Activated CD4-positive, alpha-beta T cell treated with anti-CD3 and anti-CD28 coated beads, Interleukin-2, amount 50 U/mL, for 16 hours (primary cell): ENCODE measurements around the gene OXNAD1.

ENCODE experiments used
- DNase-seq: peaks from one replicate; pipeline ENCODE4 v3.0.0-alpha.2; 2020

Gene OXNAD1, protein sequence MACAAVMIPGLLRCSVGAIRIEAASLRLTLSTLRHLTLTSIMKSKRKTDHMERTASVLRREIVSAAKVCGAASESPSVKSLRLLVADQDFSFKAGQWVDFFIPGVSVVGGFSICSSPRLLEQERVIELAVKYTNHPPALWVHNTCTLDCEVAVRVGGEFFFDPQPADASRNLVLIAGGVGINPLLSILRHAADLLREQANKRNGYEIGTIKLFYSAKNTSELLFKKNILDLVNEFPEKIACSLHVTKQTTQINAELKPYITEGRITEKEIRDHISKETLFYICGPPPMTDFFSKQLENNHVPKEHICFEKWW

DNA sequence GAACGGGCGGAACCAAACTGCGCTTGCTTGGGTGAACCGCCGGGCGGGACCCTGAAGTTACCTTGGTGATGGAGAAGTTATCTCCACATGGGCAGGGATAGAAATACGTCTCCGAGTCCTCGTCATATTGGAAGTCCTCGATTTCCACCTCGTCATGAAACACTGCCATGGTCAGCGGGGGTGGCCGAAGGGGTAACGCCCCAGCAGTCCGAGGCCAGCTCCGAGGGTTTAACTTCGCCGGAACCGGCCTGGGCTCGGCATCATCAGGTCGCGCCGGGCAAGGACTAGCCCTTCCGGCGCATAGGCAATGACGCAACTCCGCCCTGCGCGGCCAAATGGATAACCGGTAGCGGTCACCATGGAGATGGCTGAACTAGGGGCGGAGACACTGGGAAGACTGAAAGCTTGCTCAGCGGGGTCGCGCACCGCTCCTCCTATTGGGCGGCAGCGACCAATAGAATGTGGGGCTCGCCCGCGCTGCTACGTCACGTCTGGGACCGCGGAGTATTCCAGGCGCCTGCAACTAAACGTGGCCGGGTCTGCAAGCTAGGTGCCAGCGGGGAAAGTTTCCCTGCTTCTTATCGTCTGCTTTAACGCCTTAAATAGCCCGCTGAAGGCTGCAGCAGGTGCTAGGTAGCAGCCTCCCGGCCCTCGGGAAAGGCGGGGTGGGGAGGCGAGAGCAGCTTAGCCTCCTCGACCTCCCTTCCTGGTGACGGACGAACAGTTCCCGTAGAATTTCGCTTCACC lies at the start of gene OXNAD1, which contains the start of gene DPH3:
TSS of gene OXNAD1 (plus strand) at position 505 of the 747 bp plus-strand sequence. CDS start 5,741 bp downstream, outside the sequence.
TSS of gene DPH3 (minus strand) at position 236 of the 747 bp plus-strand sequence. CDS start at position 169, 67 bp downstream.
- peak; percentile 100 for DNase-seq

GRCh38 chr3:16216373-16216935 lies 48.6 kb upstream of the OXNAD1 start:
- no peak for DNase-seq

DNA sequence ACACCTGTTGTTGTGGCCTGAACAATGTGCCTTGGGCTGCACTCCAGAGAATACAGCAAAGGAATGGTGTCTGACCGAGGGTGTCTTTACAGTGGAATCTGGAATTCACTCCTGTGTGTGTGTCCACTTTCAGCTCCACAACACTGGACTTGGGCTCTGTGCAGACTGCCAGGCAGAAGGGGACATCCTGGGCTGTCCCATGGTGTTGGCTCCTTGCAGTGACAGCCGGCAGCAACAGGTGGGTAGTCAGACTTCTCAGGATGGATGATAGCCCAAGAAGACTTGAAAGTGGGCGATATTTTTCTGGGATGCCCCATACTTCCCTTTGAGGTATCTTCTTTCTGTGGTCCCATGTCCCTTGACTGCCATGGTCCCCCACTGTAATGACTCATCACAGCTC lies 45.2 kb upstream of the OXNAD1 start:
- DNase-seq, result no peak

DNA sequence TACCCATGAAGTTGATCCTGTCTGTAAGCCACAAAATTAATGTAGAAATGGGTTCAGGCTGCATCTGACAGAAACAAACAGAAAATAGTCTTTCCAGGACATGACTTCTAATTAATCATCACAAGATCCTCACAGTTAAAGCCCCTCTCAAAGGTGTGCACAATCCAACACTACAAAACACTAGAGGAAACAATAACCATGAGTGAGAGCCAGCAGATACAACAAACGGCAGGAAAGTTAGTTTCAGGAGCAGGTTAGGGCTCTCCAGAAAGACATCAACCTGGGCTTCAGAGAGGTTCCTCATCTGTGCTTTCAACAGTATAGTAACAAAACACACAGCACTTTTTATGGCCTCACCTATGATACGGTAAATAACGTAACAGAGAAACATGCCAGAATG lies 43.0 kb upstream of the OXNAD1 start:
- DNase-seq, result no peak

GRCh38 chr3:16222547-16222946 lies 42.5 kb upstream of the OXNAD1 start:
- no peak for DNase-seq

DNA sequence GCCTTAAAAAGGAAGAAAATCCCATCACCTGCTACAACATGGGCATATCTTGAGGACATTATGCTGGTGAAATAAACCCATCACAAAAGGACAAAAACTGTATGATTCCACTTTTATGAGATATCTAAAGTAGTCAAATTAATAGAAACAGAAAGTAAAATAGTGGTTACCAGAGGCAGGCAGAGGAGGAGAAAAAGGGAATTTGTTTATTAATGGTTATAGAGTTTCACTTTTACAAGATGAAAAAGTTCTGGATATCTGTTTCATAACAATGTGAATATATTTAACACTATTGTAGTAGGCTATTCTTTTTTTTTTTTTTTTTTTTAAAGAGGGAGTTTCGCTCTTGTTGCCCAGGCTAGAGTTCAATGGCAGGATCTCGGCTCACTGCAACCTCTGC lies 40.7 kb upstream of the OXNAD1 start:
- no peak for DNase-seq

DNA sequence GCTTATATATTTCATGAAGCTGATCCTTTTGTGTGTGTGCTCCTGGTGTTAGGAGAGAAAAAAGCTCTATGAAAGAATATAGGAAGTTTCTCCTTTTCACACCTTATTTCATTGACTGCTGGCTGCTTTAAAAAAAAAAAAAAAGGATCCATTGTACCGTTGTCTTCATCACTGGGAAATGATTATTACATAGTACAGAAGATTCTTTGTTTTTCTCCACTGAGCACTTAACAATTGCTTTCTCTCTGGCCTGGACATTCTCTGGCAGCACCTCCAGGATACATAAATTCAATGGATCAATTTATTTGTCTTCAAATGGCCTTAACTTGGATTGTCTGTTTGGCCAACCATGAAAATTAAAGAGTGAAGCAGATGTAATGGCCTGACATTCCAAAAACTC lies 37.4 kb upstream of the OXNAD1 start:
- no peak for DNase-seq

- DNase-seq, result no peak
These were observed 35.3 kb upstream of the OXNAD1 start for GRCh38 chr3:16229681-16230080.

DNA sequence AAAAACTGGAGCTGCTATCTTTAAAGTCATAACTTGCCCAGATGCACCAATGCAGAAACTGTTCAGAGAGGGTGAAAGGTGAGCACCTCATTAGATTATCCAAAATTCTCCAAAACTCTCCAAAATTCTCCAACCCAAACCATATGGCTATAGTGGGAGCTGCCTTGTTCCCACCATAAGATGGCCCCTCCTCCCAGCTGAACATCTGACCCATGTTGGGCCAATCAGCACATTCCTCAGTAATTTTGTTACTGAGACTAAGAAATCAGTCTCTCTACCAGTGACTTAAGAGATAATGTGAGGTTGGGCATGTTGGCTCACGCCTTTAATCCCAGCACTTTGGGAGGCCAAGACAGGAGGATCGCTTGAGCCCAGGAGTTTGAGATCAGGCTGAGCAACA lies 33.0 kb upstream of the OXNAD1 start:
- DNase-seq, result no peak

- no peak for DNase-seq
These were observed 31.2 kb upstream of the OXNAD1 start for GRCh38 chr3:16233806-16234205.

DNA sequence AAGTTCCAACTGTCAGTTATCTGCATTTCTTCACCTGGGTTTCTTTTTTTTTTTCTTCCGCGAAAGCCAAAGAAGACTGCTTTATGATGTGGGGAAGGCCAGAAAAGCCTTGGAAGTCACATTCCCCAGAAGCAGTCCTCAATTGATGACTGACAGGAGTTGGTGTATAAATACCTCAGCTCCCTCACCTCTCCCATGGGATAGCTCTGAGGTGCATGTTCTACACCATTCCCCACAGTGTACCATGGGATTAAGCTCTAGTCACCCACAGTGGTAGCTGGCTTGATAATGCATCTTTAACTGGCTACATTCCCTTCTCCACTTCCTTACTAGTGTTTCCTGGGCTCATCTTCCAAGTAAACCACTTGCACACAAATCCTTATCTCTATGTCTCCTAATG lies 30.7 kb upstream of the OXNAD1 start:
- DNase-seq, result no peak

DNA sequence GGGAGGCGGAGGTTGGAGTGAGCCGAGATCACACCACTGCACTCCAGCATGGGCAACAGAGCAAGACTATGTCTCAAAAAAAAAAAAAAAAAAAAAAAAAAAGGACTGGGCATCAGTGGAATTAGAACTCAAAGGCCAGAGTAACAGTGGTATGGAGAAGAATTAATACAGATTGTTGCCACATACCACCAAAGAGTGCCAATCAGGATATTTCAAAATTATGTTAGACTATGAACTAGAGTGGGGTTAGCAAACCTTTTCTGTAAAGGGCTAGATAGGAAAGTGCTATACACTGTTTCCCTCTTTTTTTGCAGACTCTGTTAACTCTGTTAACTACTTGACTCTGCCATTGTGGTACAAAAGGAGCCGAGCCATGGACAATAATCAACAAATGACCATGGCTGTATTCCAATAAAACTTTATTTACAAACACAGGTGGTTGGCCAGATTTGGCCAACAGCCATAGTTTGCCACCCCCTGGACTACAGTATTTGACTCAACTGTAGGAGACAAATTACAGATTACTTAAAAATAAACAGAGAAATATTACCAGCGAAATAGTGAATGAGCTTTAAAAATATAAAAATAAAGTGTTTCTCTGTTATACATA lies 28.9 kb upstream of the OXNAD1 start:
- no peak for DNase-seq

GRCh38 chr3:16236856-16237393 lies 28.1 kb upstream of the OXNAD1 start:
- DNase-seq, result no peak

GRCh38 chr3:16239086-16239770 lies 25.8 kb upstream of the OXNAD1 start:
- DNase-seq, result no peak

- no peak for DNase-seq
These were observed 25.2 kb upstream of the OXNAD1 start for GRCh38 chr3:16239780-16240179.

- DNase-seq, result peak; percentile 38
These were observed 24.6 kb upstream of the OXNAD1 start for GRCh38 chr3:16240229-16241023.

DNA sequence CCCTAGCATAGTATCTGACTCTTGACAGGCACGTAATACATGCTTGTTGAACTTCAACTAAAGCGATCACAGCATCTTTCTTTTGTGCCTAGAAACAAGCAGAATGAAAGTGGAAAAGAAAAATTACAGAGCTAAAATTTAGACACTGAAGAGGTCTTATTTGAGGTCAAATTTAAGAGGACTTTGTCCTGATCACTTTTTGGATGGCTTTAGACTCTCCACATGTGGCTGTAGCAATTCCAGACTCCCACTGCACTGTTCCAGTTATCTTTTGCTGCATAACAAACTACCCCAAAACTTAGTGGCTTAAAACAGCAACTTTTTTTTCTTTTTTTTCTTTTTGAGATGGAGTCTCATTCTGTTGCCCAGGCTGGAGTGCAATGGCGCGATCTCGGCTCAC lies 23.8 kb upstream of the OXNAD1 start:
- no peak for DNase-seq

- DNase-seq, result no peak
These were observed 22.8 kb upstream of the OXNAD1 start for GRCh38 chr3:16242177-16242576.

DNA sequence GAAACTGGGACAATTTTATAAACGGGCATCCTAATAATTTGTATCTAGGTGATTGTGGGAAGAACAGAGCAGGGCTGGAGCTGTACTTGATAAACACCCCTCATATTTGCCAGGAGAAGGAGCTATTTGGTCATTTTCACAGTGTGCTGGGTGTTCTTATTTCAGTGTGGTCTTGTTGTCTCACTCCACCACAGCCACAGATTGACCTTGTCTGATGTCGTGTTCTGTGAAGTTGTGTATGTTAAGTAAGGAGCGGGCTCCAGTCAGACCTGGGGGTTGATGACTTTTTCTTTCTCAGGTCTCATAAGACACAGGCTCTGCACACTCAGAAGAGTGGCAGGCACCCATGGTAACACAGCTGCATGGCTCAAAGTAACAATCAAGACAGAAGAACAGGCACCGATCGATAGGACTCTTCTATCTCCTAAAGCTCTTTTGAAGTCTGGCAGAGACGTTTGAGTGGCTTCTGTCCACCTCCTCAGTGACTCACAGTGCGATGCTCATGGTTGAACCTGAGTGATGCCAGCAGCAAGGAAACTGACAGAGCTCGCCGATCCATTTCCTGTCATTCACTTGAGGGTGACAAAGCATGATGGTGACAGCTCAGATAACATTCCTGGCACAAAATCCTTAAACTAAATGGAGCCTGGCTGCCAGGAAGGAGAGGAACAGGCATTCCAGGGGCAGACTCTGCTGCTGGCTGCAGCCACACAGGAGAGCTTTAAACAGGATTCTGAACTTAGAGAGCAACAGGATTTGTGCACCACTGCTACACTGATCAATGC lies 21.1 kb upstream of the OXNAD1 start:
- DNase-seq, result no peak

DNA sequence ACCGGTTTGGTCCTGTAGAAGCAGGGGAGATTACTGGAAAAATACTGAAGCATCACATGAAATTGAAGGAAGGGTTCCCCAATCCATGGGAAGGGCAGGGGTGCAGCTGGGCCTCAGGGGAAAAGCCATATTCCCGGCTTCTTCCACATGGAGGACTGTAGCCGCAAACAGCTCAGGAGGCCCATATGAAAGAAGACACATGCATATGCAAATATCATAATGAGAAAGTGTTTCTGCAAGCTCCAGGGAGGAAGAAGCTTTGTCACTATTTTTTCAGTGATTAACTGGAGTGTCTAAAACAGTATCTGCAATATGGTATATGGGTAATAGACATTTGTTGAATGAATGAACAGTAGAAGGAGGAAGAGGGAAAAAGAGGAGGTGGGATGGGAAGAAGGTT lies 19.4 kb upstream of the OXNAD1 start:
- no peak for DNase-seq
